Tongue (tissue), 1 donor: ENCODE results near the gene SLC22A2. TPM values are rescaled to one million over a fixed set of nuclear protein-coding genes. Genes with fewer than 3 reads are reported as not detected.

Experiments used
- total RNA-seq: library from RNA; depleted of rRNA; stranded (reverse); fragments of >200 nt; gene quantifications from one replicate; pipeline ENCODE4 v1.2.3, GENCODE V29; 2014

SLC22A2 gene
- total RNA-seq, 1 donor from 2014 or later, result 0.62 TPM

Other genes starting within 250 kb of the SLC22A2 start
- gene SLC22A1, start 137.0 kb downstream of the SLC22A2 start, total RNA-seq, result not detected
- 41.6 TPM for gene SLC22A3, start 89.6 kb upstream of the SLC22A2 start, total RNA-seq